NT2/D1 (cell line): ENCODE results near the gene SLC19A1.

Source experiments
- SUZ12 ChIP-seq: IDR thresholded peaks from 2 replicates; pipeline ENCODE4 v1.6.1; 2011; ENCODE audit not compliant: insufficient read length, insufficient read depth; ENCODE audit errors: extremely low read depth
- YY1 ChIP-seq: IDR thresholded peaks from 2 replicates; pipeline ENCODE4 v1.6.1; 2011; ENCODE audit not compliant: insufficient read length, insufficient read depth
- ZNF274 ChIP-seq: IDR thresholded peaks from 2 replicates; pipeline ENCODE4 v1.6.1; 2011; ENCODE audit warnings: mild to moderate bottlenecking, low read depth, low read length

- TF ChIP-seq SUZ12 = no peak
- no peak for TF ChIP-seq YY1
- TF ChIP-seq ZNF274 = no peak
Observed at GRCh38 chr21:45536301-45537081, 5.7 kb downstream of the SLC19A1 start.
